Measurements from ENCODE around the gene FAM13C.

Gene FAM13C

DNA sequence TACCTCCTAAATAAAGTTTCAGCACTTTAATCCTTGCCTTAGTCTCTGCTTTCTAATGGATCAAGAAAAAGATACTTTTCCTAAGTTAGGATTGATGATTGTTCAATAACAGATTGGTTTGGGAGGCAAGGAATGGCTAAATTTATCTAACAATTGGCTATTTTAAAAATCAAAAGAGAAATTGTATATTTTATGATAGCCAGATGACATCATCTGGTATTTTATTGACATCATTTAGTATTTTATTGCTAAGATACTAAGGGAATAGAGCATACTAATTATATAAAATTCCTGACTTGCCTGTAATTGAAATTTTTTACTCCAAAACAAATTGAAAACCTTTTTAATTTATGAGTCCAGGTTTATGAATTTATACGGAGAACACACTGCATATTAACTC, 19.3 kb upstream of the FAM13C start:
- TF ChIP-seq EZH2 (IDR thresholded peaks at IDR 0.05; ENCODE audit: borderline replicate concordance, low read depth, low read length, severe bottlenecking) = no peak
- TF ChIP-seq, protein P1, sequence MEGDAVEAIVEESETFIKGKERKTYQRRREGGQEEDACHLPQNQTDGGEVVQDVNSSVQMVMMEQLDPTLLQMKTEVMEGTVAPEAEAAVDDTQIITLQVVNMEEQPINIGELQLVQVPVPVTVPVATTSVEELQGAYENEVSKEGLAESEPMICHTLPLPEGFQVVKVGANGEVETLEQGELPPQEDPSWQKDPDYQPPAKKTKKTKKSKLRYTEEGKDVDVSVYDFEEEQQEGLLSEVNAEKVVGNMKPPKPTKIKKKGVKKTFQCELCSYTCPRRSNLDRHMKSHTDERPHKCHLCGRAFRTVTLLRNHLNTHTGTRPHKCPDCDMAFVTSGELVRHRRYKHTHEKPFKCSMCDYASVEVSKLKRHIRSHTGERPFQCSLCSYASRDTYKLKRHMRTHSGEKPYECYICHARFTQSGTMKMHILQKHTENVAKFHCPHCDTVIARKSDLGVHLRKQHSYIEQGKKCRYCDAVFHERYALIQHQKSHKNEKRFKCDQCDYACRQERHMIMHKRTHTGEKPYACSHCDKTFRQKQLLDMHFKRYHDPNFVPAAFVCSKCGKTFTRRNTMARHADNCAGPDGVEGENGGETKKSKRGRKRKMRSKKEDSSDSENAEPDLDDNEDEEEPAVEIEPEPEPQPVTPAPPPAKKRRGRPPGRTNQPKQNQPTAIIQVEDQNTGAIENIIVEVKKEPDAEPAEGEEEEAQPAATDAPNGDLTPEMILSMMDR (IDR thresholded peaks at IDR 0.05; ENCODE audit: borderline replicate concordance, extremely low read depth, low read length, poor library complexity, severe bottlenecking) = no peak
- Histone ChIP-seq H3K4me3 (ENCODE audit: low read depth in 1 of 2, low read length in 2 of 2) (no peak overlapping the region), H3K27me3 (ENCODE audit: insufficient read depth, low read length, poor library complexity) (no peaks in the 10 kb centered on the region), H3K4me1 (ENCODE audit: insufficient read depth, low read length) (no peaks in the 10 kb centered on the region), H3K27ac (ENCODE audit: low read length) (no peak overlapping the region), H3K4me2 (ENCODE audit: insufficient read depth, low read length) (no peak overlapping the region), H3K79me2 (ENCODE audit: insufficient read depth, low read length) (no peaks in the 10 kb centered on the region), H4K20me1 (ENCODE audit: insufficient read depth, low read length) (no peaks in the 10 kb centered on the region), H3K36me3 (ENCODE audit: insufficient read depth, low read length) (no peaks in the 10 kb centered on the region), H3K9ac (ENCODE audit: low read depth, low read length) (no peak overlapping the region), H3K9me3 (ENCODE audit: insufficient read depth, low read length, severe bottlenecking) (no peaks in the 10 kb centered on the region), H2AFZ (ENCODE audit: low read depth, low read length) (no peak overlapping the region)
- DNase-seq = no peak
- no peak for ATAC-seq (ENCODE audit: insufficient read depth, low read depth)

DNA sequence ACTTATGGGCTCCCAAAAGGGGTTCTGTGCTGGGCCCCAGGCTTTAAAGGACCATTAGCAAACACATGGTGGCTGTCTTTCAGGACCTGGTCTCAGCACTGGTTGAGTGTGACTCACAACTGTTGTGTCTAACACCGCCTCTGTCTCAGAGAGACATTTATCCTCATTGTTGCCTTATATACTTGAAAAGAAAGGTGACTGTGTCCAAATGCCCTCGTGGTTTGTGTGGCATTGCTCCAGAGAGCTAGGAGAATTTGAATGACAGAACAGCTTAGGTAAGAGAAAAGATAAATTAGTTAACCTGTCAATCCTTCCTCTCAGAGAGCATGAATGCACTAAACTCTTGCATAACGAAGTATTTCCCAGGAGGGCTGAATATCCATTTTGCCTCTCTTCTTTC, 14.5 kb upstream of the FAM13C start:
- ATAC-seq (ENCODE audit: insufficient read depth, low read depth) = no peak

DNA sequence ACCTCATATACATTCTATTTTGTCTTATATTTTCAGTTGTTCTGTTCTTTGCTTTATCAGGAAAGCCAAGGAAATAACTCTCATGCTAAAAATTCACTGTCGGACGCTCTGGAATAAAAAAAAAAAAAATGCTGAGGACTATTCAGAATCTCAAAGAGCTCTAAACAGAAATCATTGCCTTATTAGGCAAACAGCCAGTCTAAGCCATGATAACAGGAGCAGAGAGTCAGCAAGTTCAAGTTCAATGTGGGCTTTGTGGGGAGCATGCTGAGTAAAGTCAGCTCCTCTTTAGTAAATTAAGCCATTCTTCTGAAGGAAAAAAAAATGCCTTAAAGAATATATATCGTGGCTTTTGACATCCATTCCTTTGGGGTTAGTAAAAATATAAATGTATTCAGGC, 13.6 kb upstream of the FAM13C start:
- Histone ChIP-seq H3K27ac (ENCODE audit: low read length) (no peak overlapping the region), H3K9me3 (ENCODE audit: insufficient read depth, low read length, severe bottlenecking) (no peaks in the 10 kb centered on the region), H2AFZ (ENCODE audit: low read depth, low read length) (no peak overlapping the region), H3K9ac (ENCODE audit: low read depth, low read length) (no peak overlapping the region), H3K27me3 (ENCODE audit: insufficient read depth, low read length, poor library complexity) (no peaks in the 10 kb centered on the region), H3K36me3 (ENCODE audit: insufficient read depth, low read length) (no peaks in the 10 kb centered on the region), H3K79me2 (ENCODE audit: insufficient read depth, low read length) (no peaks in the 10 kb centered on the region), H3K4me2 (ENCODE audit: insufficient read depth, low read length) (no peak overlapping the region), H3K4me3 (ENCODE audit: low read depth in 1 of 2, low read length in 2 of 2) (no peak overlapping the region), H3K4me1 (ENCODE audit: insufficient read depth, low read length) (no peaks in the 10 kb centered on the region), H4K20me1 (ENCODE audit: insufficient read depth, low read length) (no peaks in the 10 kb centered on the region)
- TF ChIP-seq, protein P1 (IDR thresholded peaks at IDR 0.05; ENCODE audit: borderline replicate concordance, extremely low read depth, low read length, poor library complexity, severe bottlenecking) = no peak
- TF ChIP-seq EZH2 (IDR thresholded peaks at IDR 0.05; ENCODE audit: borderline replicate concordance, low read depth, low read length, severe bottlenecking) = no peak
- ATAC-seq (ENCODE audit: insufficient read depth, low read depth) = no peak
- DNase-seq = no peak

More for the DNA sequence above, 14.5 kb upstream of the FAM13C start:
- no peaks in the 10 kb centered on the region for H3K27me3 ChIP-seq (ENCODE audit: insufficient read depth, low read length, poor library complexity)
- no peaks in the 10 kb centered on the region for H3K36me3 ChIP-seq (ENCODE audit: insufficient read depth, low read length)
- no peak for DNase-seq
- no peak overlapping the region for H3K4me2 ChIP-seq (ENCODE audit: insufficient read depth, low read length)
- TF ChIP-seq, protein P1 (IDR thresholded peaks at IDR 0.05; ENCODE audit: borderline replicate concordance, extremely low read depth, low read length, poor library complexity, severe bottlenecking) = no peak
- no peak for TF ChIP-seq EZH2 (IDR thresholded peaks at IDR 0.05; ENCODE audit: borderline replicate concordance, low read depth, low read length, severe bottlenecking)
- H3K9ac ChIP-seq (ENCODE audit: low read depth, low read length) = no peak overlapping the region
- no peak overlapping the region for H3K4me3 ChIP-seq (ENCODE audit: low read depth in 1 of 2, low read length in 2 of 2)
- H2AFZ ChIP-seq (ENCODE audit: low read depth, low read length) = no peak overlapping the region
- H3K79me2 ChIP-seq (ENCODE audit: insufficient read depth, low read length) = no peaks in the 10 kb centered on the region
- H3K4me1 ChIP-seq (ENCODE audit: insufficient read depth, low read length) = no peaks in the 10 kb centered on the region
- no peak overlapping the region for H3K27ac ChIP-seq (ENCODE audit: low read length)
- H4K20me1 ChIP-seq (ENCODE audit: insufficient read depth, low read length) = no peaks in the 10 kb centered on the region
- no peaks in the 10 kb centered on the region for H3K9me3 ChIP-seq (ENCODE audit: insufficient read depth, low read length, severe bottlenecking)

DNA sequence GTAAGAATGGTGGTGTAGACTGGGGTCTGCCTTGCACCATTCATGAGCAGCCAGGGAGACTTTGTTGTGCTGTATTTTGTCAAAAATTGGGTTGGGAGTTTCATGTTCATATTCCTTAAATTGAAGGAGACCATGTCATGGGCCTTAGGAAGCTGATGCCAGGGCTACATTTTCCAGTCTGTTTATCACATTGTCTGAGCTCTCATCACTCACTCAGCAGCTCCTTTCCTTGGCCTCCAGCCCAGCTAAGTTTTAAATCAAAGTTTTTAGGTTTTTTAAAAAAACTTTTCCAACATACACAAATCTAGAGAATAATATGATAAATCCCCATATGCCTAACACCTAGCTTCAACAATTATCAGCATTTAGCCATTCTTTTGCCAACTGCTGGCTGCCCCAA, 12.6 kb upstream of the FAM13C start:
- Histone ChIP-seq H3K27me3 (ENCODE audit: insufficient read depth, low read length, poor library complexity) (no peaks in the 10 kb centered on the region), H3K9me3 (ENCODE audit: insufficient read depth, low read length, severe bottlenecking) (no peaks in the 10 kb centered on the region), H3K4me2 (ENCODE audit: insufficient read depth, low read length) (no peak overlapping the region), H3K4me1 (ENCODE audit: insufficient read depth, low read length) (no peaks in the 10 kb centered on the region), H2AFZ (ENCODE audit: low read depth, low read length) (no peak overlapping the region), H4K20me1 (ENCODE audit: insufficient read depth, low read length) (no peaks in the 10 kb centered on the region), H3K4me3 (ENCODE audit: low read depth in 1 of 2, low read length in 2 of 2) (no peak overlapping the region), H3K36me3 (ENCODE audit: insufficient read depth, low read length) (no peaks in the 10 kb centered on the region), H3K79me2 (ENCODE audit: insufficient read depth, low read length) (no peaks in the 10 kb centered on the region), H3K9ac (ENCODE audit: low read depth, low read length) (no peak overlapping the region), H3K27ac (ENCODE audit: low read length) (no peak overlapping the region)
- TF ChIP-seq EZH2 (IDR thresholded peaks at IDR 0.05; ENCODE audit: borderline replicate concordance, low read depth, low read length, severe bottlenecking) = no peak
- TF ChIP-seq, protein P1 (IDR thresholded peaks at IDR 0.05; ENCODE audit: borderline replicate concordance, extremely low read depth, low read length, poor library complexity, severe bottlenecking) = no peak
- ATAC-seq (ENCODE audit: insufficient read depth, low read depth) = no peak
- DNase-seq = no peak

Measured in DND-41 (cell line).